Left ventricle myocardium inferior (tissue), 1 donor: ENCODE results near the gene PRKCE. TPM values are rescaled to one million over a fixed set of nuclear protein-coding genes. Genes with fewer than 3 reads are reported as not detected.
A peak's percentile ranks its signal among the peaks of the same experiment; 100 is the strongest.

ENCODE experiments used
- DNase-seq: peaks from one replicate; pipeline ENCODE4 v3.0.0-alpha.2; 2020
- H3K27ac ChIP-seq: fragments of 200-600 bp; replicated peaks from 2 replicates; pipeline ENCODE4 v1.8.0; 2021
- H3K27me3 ChIP-seq: fragments of 200-600 bp; 2 replicates; pipeline ENCODE4 v1.8.0; 2021; ENCODE audit warnings: low read depth
- H3K36me3 ChIP-seq: fragments of 200-600 bp; 2 replicates; pipeline ENCODE4 v1.8.0; 2021
- H3K4me1 ChIP-seq: fragments of 200-600 bp; 2 replicates; pipeline ENCODE4 v1.8.0; 2021
- H3K4me3 ChIP-seq: fragments of 200-600 bp; 2 replicates; pipeline ENCODE4 v1.8.0; 2021; ENCODE audit warnings: mild to moderate bottlenecking, moderate library complexity
- H3K9me3 ChIP-seq: fragments of 200-600 bp; replicated peaks from 2 replicates; pipeline ENCODE4 v1.8.0; 2021
- CTCF ChIP-seq: fragments of 200-600 bp; IDR thresholded peaks from 2 replicates; pipeline ENCODE4 v1.8.0; 2021; ENCODE audit warnings: antibody characterized with exemption, mild to moderate bottlenecking, borderline replicate concordance
- intact Hi-C: fragments of 100-400 bp; cut with micrococcal nuclease; formaldehyde crosslinking; loops from one replicate; pipeline ENCODE4 v1.11.0; 2022
- total RNA-seq: library from RNA; stranded (reverse); fragmentation: NEBNext Ultra II Directional; extraction: Animal tissue kit (Norgen Biotek cat#: 25700); gene quantifications from one replicate; pipeline ENCODE4 v1.2.1, GENCODE V29; 2021
- donor health status: DM: no; HTN: yes; CAD: no; lungs with severe emphysema.

Gene PRKCE
- total RNA-seq, 1 donor from 2014 or later: 14.7 TPM

GRCh38 chr2:45814488-45814887 lies 163.0 kb downstream of the PRKCE start:
- peak overlapping the region; percentile 70 for H3K27ac ChIP-seq
- H3K9me3 ChIP-seq: no peaks in the 10 kb centered on the region
- no peaks in the 10 kb centered on the region for H3K27me3 ChIP-seq
- TF ChIP-seq CTCF: no peak
- H3K36me3 ChIP-seq: no peaks in the 10 kb centered on the region
- intact Hi-C loops: no loop called here
- peaks cover 70% of the 10 kb centered on the region for H3K4me1 ChIP-seq
- no peak for DNase-seq
- H3K4me3 ChIP-seq: no peak overlapping the region

- Histone ChIP-seq H3K36me3 (no peaks in the 10 kb centered on the region), H3K9me3 (no peaks in the 10 kb centered on the region), H3K4me3 (no peak overlapping the region), H3K27me3 (no peaks in the 10 kb centered on the region), H3K4me1 (peaks cover 74% of the 10 kb centered on the region), H3K27ac (peak overlapping the region; percentile 70)
- intact Hi-C loops: no loop called here
- TF ChIP-seq CTCF: no peak
- DNase-seq: no peak
Observed at GRCh38 chr2:45814951-45815621, 163.6 kb downstream of the PRKCE start.

- Histone ChIP-seq H3K4me1 (peaks cover 83% of the 10 kb centered on the region), H3K4me3 (no peak overlapping the region), H3K9me3 (no peaks in the 10 kb centered on the region), H3K27ac (no peak overlapping the region), H3K36me3 (no peaks in the 10 kb centered on the region), H3K27me3 (no peaks in the 10 kb centered on the region)
- intact Hi-C loops: no loop called here
- no peak for DNase-seq
- no peak for TF ChIP-seq CTCF
Observed at GRCh38 chr2:45816272-45816671, 164.8 kb downstream of the PRKCE start.

- Histone ChIP-seq H3K36me3 (no peaks in the 10 kb centered on the region), H3K9me3 (no peaks in the 10 kb centered on the region), H3K4me3 (no peak overlapping the region), H3K4me1 (peaks cover 85% of the 10 kb centered on the region), H3K27ac (no peak overlapping the region), H3K27me3 (no peaks in the 10 kb centered on the region)
- intact Hi-C loops: no loop called here
- no peak for TF ChIP-seq CTCF
- no peak for DNase-seq
Observed at GRCh38 chr2:45818591-45818990, 167.1 kb downstream of the PRKCE start.

GRCh38 chr2:45820048-45820447 lies 168.6 kb downstream of the PRKCE start:
- no peaks in the 10 kb centered on the region for H3K36me3 ChIP-seq
- no peak for DNase-seq
- H3K4me1 ChIP-seq: peaks cover 83% of the 10 kb centered on the region
- no peaks in the 10 kb centered on the region for H3K9me3 ChIP-seq
- no peak overlapping the region for H3K4me3 ChIP-seq
- H3K27me3 ChIP-seq: no peaks in the 10 kb centered on the region
- intact Hi-C loops: no loop called here
- no peak overlapping the region for H3K27ac ChIP-seq
- no peak for TF ChIP-seq CTCF
